A549 treated with CORT108297 at 1 μM for 4 hours (cell line): Measurements from ENCODE around the gene DNAJC12. TPM values are rescaled to one million over a fixed set of nuclear protein-coding genes. Genes with fewer than 3 reads are reported as not detected.

Source experiments
- total RNA-seq: library from RNA; stranded (reverse); fragments of 200-300 nt; extraction: Qiagen RNA extraction; gene quantifications from 5 replicates; pipeline ENCODE4 v1.2.3, GENCODE V29; 2022

Gene DNAJC12
- 55.1 to 79.5 TPM (median 64.3 TPM) in 5 replicates for total RNA-seq

DNA sequence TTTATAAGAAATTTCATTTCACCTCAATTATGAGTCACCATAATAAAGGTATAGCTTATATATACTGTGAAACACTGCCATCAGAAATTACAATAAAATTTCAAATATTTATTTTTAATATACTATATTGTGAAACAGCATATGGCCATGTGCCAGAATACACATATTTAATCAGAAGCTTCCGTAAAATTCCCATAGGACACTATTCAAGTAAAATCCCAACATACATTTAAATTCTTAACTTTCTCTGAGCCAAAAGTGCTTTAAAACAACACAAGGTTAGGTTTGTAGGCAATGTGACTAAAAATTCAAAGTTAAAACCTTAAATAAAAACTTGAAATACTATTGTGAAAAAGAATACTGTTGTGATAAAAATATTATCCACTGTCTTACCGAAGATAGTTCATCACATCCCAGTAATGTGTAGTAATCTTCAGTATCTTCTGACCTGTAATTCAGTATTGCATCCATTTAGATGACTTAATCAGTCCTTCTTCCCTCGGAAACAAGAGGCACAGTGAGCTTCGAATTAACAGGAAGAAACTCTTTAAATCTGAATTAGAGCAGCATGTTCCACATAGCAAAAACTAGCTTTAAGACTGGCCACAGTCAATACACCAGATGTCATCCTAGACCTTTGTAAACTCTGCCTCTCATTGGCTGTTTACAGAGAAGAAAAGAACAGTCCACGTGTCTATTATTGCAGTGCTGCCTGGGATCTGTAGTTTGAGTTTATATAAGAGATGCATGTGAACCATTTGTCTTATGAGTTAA, at the start of gene DNAJC12:
TSS of gene DNAJC12 (minus strand) at position 648 of the 774 bp plus-strand sequence. CDS start at position 471, 177 bp downstream.

DNA sequence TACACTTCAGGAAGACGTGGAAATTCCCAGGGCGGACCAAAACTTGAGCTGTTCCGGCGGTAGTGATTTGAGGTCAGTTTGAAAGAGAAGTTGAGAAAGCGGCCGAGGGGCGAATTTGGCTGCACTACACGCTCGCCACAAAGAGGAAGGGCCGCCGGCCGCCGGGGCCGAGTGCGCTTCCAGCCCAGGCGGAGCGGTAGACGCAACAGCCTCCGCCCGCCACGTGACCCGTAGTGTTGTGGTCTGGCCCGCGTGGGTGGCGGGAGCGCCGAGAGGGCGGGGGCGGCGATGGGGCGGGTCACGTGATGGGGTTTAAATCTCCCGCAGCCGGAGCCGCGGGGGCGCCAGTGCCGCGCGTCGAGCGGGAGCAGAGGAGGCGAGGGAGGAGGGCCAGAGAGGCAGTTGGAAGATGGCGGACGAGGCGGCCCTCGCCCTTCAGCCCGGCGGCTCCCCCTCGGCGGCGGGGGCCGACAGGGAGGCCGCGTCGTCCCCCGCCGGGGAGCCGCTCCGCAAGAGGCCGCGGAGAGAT, 46.4 kb upstream of the DNAJC12 start, which contains the start of gene SIRT1:
TSS of gene SIRT1 (plus strand) at position 344 of the 529 bp plus-strand sequence. CDS start at position 410, 66 bp downstream.

Other genes starting within 250 kb of the DNAJC12 start
- gene CTNNA3, start 142.0 kb downstream of the DNAJC12 start, total RNA-seq: not detected in 5 replicates
- gene SIRT1, start 46.5 kb upstream of the DNAJC12 start, total RNA-seq: 22.2 to 32.7 TPM (median 24.5 TPM) in 5 replicates
- 40.0 to 62.4 TPM (median 46.8 TPM) in 5 replicates for gene HERC4, start 237.1 kb upstream of the DNAJC12 start, total RNA-seq